ENCODE results near the gene RET. TPM values are rescaled to one million over a fixed set of nuclear protein-coding genes. Genes with fewer than 3 reads are reported as not detected.

The RET gene
- total and polyA plus RNA-seq, 2 experiments from 2014 or later, result 0.50 TPM; not detected in 1

GRCh38 chr10:43059828-43060227 lies 17.0 kb upstream of the RET start:
- no peaks in the 10 kb centered on the region for H4K20me1 ChIP-seq (ENCODE audit: insufficient read depth, poor library complexity, severe bottlenecking)
- no peak overlapping the region for H2AFZ ChIP-seq
- no peak overlapping the region for H3K4me2 ChIP-seq
- 82% methylated on average over 7 of the region's 7 CpGs for WGBS (ENCODE audit: low lambda C conversion rate, missing lambda C conversion rate)
- DNase-seq (ENCODE audit: low spot score), result no peak
- H3K4me1 ChIP-seq (ENCODE audit: insufficient read depth), result no peaks in the 10 kb centered on the region
- no peaks in the 10 kb centered on the region for H3K79me2 ChIP-seq
- TF ChIP-seq, protein P1, sequence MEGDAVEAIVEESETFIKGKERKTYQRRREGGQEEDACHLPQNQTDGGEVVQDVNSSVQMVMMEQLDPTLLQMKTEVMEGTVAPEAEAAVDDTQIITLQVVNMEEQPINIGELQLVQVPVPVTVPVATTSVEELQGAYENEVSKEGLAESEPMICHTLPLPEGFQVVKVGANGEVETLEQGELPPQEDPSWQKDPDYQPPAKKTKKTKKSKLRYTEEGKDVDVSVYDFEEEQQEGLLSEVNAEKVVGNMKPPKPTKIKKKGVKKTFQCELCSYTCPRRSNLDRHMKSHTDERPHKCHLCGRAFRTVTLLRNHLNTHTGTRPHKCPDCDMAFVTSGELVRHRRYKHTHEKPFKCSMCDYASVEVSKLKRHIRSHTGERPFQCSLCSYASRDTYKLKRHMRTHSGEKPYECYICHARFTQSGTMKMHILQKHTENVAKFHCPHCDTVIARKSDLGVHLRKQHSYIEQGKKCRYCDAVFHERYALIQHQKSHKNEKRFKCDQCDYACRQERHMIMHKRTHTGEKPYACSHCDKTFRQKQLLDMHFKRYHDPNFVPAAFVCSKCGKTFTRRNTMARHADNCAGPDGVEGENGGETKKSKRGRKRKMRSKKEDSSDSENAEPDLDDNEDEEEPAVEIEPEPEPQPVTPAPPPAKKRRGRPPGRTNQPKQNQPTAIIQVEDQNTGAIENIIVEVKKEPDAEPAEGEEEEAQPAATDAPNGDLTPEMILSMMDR (IDR thresholded peaks at IDR 0.05; ENCODE audit: poor library complexity), result no peak
- TF ChIP-seq EZH2 (IDR thresholded peaks at IDR 0.05; ENCODE audit: borderline replicate concordance) (no peak), EZH2phosphoT487 (IDR thresholded peaks at IDR 0.05; ENCODE audit: low read depth, severe bottlenecking, unreplicated experiment) (no peak)
- H3K27me3 ChIP-seq, result no peaks in the 10 kb centered on the region
- no peaks in the 10 kb centered on the region for H3K36me3 ChIP-seq (replicated peaks; ENCODE audit: insufficient read depth, low read depth)
- H3K9me3 ChIP-seq (ENCODE audit: low read depth), result no peaks in the 10 kb centered on the region
- no peak overlapping the region for H3K27ac ChIP-seq
- H3K4me3 ChIP-seq, result no peak overlapping the region
- no peaks in the 10 kb centered on the region for H3K9me2 ChIP-seq (replicated peaks; ENCODE audit: insufficient read depth)

GRCh38 chr10:43060291-43060690 lies 16.6 kb upstream of the RET start:
- Histone ChIP-seq H4K20me1 (ENCODE audit: insufficient read depth, poor library complexity, severe bottlenecking) (no peaks in the 10 kb centered on the region), H3K79me2 (no peaks in the 10 kb centered on the region), H3K4me3 (no peak overlapping the region), H3K9me2 (replicated peaks; ENCODE audit: insufficient read depth) (no peaks in the 10 kb centered on the region), H3K27ac (no peak overlapping the region), H3K9me3 (ENCODE audit: low read depth) (no peaks in the 10 kb centered on the region), H3K4me2 (no peak overlapping the region), H3K36me3 (replicated peaks; ENCODE audit: insufficient read depth, low read depth) (no peaks in the 10 kb centered on the region), H2AFZ (no peak overlapping the region), H3K4me1 (ENCODE audit: insufficient read depth) (no peaks in the 10 kb centered on the region), H3K27me3 (no peaks in the 10 kb centered on the region)
- DNase-seq (ENCODE audit: low spot score), result no peak
- 78% methylated on average over 6 of the region's 6 CpGs for WGBS (ENCODE audit: low lambda C conversion rate, missing lambda C conversion rate)
- TF ChIP-seq EZH2phosphoT487 (IDR thresholded peaks at IDR 0.05; ENCODE audit: low read depth, severe bottlenecking, unreplicated experiment) (no peak), EZH2 (IDR thresholded peaks at IDR 0.05; ENCODE audit: borderline replicate concordance) (no peak)
- TF ChIP-seq, protein P1 (IDR thresholded peaks at IDR 0.05; ENCODE audit: poor library complexity), result no peak

- Histone ChIP-seq H3K36me3 (replicated peaks; ENCODE audit: insufficient read depth, low read depth) (no peaks in the 10 kb centered on the region), H3K27me3 (no peaks in the 10 kb centered on the region), H3K27ac (no peak overlapping the region), H3K9me2 (replicated peaks; ENCODE audit: insufficient read depth) (no peaks in the 10 kb centered on the region), H3K4me3 (no peak overlapping the region), H3K4me1 (ENCODE audit: insufficient read depth) (no peaks in the 10 kb centered on the region), H3K79me2 (no peaks in the 10 kb centered on the region), H2AFZ (no peak overlapping the region), H3K4me2 (no peak overlapping the region), H3K9me3 (ENCODE audit: low read depth) (no peaks in the 10 kb centered on the region), H4K20me1 (ENCODE audit: insufficient read depth, poor library complexity, severe bottlenecking) (no peaks in the 10 kb centered on the region)
- no peak for DNase-seq (ENCODE audit: low spot score)
- WGBS (ENCODE audit: low lambda C conversion rate, missing lambda C conversion rate), result 96% methylated on average over 8 of the region's 8 CpGs
- TF ChIP-seq EZH2phosphoT487 (IDR thresholded peaks at IDR 0.05; ENCODE audit: low read depth, severe bottlenecking, unreplicated experiment), result no peak
- TF ChIP-seq, protein P1 (IDR thresholded peaks at IDR 0.05; ENCODE audit: poor library complexity), result no peak
- TF ChIP-seq EZH2 (IDR thresholded peaks at IDR 0.05; ENCODE audit: borderline replicate concordance), result no peak
These were observed 15.5 kb upstream of the RET start for GRCh38 chr10:43061331-43061730.

DNA sequence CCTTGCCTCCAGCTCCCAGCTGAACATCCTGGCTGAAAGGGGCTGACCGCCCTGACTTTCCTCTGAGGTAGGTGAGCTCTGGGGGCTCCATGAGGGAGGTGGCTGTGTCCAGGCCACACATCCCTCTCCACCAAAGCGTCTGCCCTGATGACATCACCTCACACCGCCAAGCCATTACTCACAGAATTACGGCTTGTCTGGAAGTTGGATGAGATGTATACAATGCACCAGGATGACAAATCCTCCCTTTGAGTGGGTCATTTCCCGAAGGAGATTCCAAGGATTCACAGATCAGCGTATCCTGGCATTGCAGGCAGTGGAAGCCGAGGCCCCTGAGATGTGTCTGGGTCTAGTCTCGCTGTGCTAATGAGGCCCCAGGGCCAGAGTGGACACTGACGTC lies 15.1 kb upstream of the RET start:
- H3K36me3 ChIP-seq (replicated peaks; ENCODE audit: insufficient read depth, low read depth), result no peaks in the 10 kb centered on the region
- WGBS (ENCODE audit: low lambda C conversion rate, missing lambda C conversion rate), result 78% methylated on average over 9 of the region's 9 CpGs

More for the DNA sequence above, 15.1 kb upstream of the RET start:
- no peaks in the 10 kb centered on the region for H4K20me1 ChIP-seq (ENCODE audit: insufficient read depth, poor library complexity, severe bottlenecking)
- H3K4me2 ChIP-seq, result no peak overlapping the region
- H3K4me1 ChIP-seq (ENCODE audit: insufficient read depth), result no peaks in the 10 kb centered on the region
- no peak overlapping the region for H3K4me3 ChIP-seq
- no peaks in the 10 kb centered on the region for H3K79me2 ChIP-seq
- no peaks in the 10 kb centered on the region for H3K9me2 ChIP-seq (replicated peaks; ENCODE audit: insufficient read depth)
- TF ChIP-seq, protein P1 (IDR thresholded peaks at IDR 0.05; ENCODE audit: poor library complexity), result no peak
- no peak for TF ChIP-seq EZH2 (IDR thresholded peaks at IDR 0.05; ENCODE audit: borderline replicate concordance)
- no peak for TF ChIP-seq EZH2phosphoT487 (IDR thresholded peaks at IDR 0.05; ENCODE audit: low read depth, severe bottlenecking, unreplicated experiment)
- H3K27me3 ChIP-seq, result no peaks in the 10 kb centered on the region
- no peak overlapping the region for H2AFZ ChIP-seq
- no peaks in the 10 kb centered on the region for H3K9me3 ChIP-seq (ENCODE audit: low read depth)
- no peak overlapping the region for H3K27ac ChIP-seq
- DNase-seq (ENCODE audit: low spot score), result no peak

Measured in hepatocyte (in vitro differentiated cells).